Endothelial cell (in vitro differentiated cells): Measurements from ENCODE around the gene SRRD. TPM values are rescaled to one million over a fixed set of nuclear protein-coding genes. Genes with fewer than 3 reads are reported as not detected.

Experiments used
- DNase-seq: peaks from one replicate; pipeline ENCODE4 v3.0.0; 2021; ENCODE audit warnings: low spot score
- H3K27ac Mint-ChIP-seq: one replicate; pipeline ENCODE4 v1.8.0; 2021; ENCODE audit warnings: mixed read lengths, inconsistent platforms; ENCODE audit not compliant: unreplicated experiment
- H3K27me3 Mint-ChIP-seq: one replicate; pipeline ENCODE4 v1.8.0; 2021; ENCODE audit warnings: mild to moderate bottlenecking, moderate library complexity, mixed read lengths, inconsistent platforms; ENCODE audit not compliant: unreplicated experiment
- H3K36me3 Mint-ChIP-seq: one replicate; pipeline ENCODE4 v1.8.0; 2021; ENCODE audit warnings: mild to moderate bottlenecking, low read depth, mixed read lengths, inconsistent platforms; ENCODE audit not compliant: unreplicated experiment
- H3K4me1 Mint-ChIP-seq: one replicate; pipeline ENCODE4 v1.8.0; 2021; ENCODE audit warnings: mild to moderate bottlenecking, mixed read lengths, inconsistent platforms; ENCODE audit not compliant: unreplicated experiment
- H3K4me3 Mint-ChIP-seq: one replicate; pipeline ENCODE4 v1.8.0; 2021; ENCODE audit warnings: mild to moderate bottlenecking, mixed read lengths, inconsistent platforms; ENCODE audit not compliant: unreplicated experiment
- H3K9me3 Mint-ChIP-seq: one replicate; pipeline ENCODE4 v1.8.0; 2021; ENCODE audit warnings: mixed read lengths, inconsistent platforms; ENCODE audit not compliant: unreplicated experiment
- CTCF ChIP-seq: fragments of 200-600 bp; sonication (generic); IDR thresholded peaks from one replicate; pipeline ENCODE4 v1.5.0; 2021; ENCODE audit warnings: antibody characterized with exemption; ENCODE audit not compliant: unreplicated experiment
- total RNA-seq: library from RNA; stranded (reverse); fragmentation: NEBNext Ultra II Directional; extraction: Animal tissue kit (Norgen Biotek cat#: 25700); gene quantifications from one replicate; pipeline ENCODE4 v1.2.1, GENCODE V29; 2021; ENCODE audit not compliant: unreplicated experiment

SRRD gene
- total RNA-seq, 1 donor from 2014 or later = 19.5 TPM

DNA sequence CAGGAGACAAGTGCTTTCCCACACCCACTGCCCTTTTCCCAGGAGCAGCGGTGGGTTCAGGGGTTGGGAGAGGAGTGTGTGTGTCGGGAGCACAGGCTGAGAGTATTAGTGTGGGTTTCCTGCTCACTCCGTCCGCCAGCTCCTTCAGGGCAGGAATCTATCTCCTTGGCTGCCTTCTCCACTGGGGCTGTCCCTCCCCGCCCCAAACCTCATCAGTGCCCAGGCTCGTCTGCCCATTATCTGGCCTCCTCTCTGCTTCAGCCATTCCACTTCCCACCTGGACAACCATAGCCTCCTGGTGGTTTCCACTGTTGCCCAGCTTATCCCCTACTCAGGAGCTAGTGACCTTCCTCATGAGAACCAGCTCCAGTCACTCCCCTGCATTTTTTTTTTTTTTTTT is 34.7 kb upstream of the SRRD start:
- Mint-ChIP-seq H3K27ac (no peak overlapping the region), H3K27me3 (peaks cover 6% of the 10 kb centered on the region), H3K4me3 (no peak overlapping the region), H3K9me3 (no peaks in the 10 kb centered on the region), H3K4me1 (no peaks in the 10 kb centered on the region), H3K36me3 (peaks cover 33% of the 10 kb centered on the region)
- TF ChIP-seq CTCF = no peak
- no peak for DNase-seq

DNA sequence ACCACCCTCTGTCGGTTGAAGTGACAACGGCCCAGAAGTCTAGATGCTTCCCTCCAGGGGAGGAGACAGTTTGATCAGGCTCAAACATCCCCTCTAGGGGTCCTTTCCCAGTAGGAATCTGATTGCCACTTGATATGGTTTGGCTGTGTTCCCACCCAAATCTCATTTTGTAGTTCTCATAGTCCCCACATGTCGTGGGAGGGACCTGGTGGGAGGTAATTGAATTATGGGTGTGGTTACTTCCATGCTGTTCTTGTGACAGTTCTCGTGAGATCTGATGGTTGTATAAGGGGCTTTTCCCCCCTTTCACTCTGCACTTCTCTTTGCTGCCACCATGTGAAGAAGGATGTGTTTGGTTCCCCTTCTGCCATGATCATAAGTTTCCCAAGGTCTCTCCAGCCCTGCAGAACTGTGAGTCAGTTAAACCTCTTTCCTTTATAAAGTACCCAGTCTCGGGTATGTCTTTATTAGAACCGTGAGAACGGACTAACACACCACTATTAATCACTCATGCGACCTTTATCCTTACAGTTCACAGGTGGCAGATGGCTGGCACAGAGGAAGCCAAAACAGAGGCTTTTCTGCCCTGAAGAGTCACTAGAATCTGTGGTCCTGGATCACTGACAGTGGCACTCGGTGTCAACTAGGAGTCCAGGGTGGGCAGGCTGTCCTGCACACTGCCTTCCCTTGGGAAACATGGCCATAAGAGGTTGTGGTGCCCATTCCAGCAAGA is 33.1 kb upstream of the SRRD start:
- Mint-ChIP-seq H3K4me3 (no peak overlapping the region), H3K4me1 (no peaks in the 10 kb centered on the region)

DNA sequence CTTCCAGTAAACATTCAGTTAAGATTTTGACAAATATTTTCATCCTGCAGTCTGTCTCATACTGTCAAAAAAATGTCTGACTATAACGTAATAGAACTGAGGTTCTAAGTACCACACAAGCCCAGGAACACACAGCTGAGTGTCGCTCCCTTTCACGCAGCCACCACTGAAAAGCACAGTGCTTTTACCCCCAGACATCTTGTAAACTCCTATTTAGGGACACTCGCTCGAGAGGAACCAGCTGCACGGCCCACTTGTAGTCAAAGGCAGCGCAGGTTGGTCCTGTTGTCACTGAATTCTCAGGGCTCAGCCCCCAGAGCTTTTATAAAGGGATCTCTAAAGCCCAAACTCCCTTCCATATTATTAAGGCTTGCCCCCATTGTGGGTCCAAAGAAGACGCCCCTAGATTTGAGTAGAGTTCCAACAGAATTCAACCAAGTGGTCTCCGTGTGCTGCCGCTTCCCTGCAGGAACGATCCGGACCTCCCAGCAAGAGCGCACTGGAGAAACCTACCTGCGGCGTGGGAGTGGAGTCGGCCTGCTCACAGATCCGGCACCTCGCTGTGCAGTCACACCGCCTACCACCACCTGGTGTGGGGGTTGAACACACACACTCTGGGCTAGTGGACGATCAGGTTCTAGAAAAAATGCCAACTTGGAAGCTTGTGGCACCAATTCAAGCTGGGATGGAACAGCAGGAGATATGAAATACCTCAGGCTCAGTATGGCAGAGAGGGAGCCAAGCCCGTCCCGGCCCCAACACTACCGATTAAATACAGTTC is 31.3 kb upstream of the SRRD start:
- no peak for DNase-seq
- Mint-ChIP-seq H3K27ac (no peak overlapping the region), H3K27me3 (peaks cover 3% of the 10 kb centered on the region), H3K4me3 (no peak overlapping the region), H3K36me3 (peaks cover 27% of the 10 kb centered on the region), H3K4me1 (no peaks in the 10 kb centered on the region), H3K9me3 (no peaks in the 10 kb centered on the region)
- no peak for TF ChIP-seq CTCF

More for the DNA sequence above, 33.1 kb upstream of the SRRD start:
- Mint-ChIP-seq H3K36me3 (peaks cover 27% of the 10 kb centered on the region), H3K9me3 (no peaks in the 10 kb centered on the region), H3K27me3 (peaks cover 5% of the 10 kb centered on the region), H3K27ac (no peak overlapping the region)
- no peak for DNase-seq
- TF ChIP-seq CTCF = no peak

- H3K4me3 Mint-ChIP-seq = no peak overlapping the region
- H3K9me3 Mint-ChIP-seq = no peaks in the 10 kb centered on the region
- H3K4me1 Mint-ChIP-seq = no peaks in the 10 kb centered on the region
- peaks cover 3% of the 10 kb centered on the region for H3K27me3 Mint-ChIP-seq
- no peak for DNase-seq
- peaks cover 25% of the 10 kb centered on the region for H3K36me3 Mint-ChIP-seq
- no peak for TF ChIP-seq CTCF
- H3K27ac Mint-ChIP-seq = no peak overlapping the region
Observed at GRCh38 chr22:26453216-26453615, 30.5 kb upstream of the SRRD start.
